NCI-H460 (cell line): ENCODE measurements around the gene ADD3. TPM values are rescaled to one million over a fixed set of nuclear protein-coding genes. Genes with fewer than 3 reads are reported as not detected.
"Not testable (repeated sequence)": the region's sequence is repeated elsewhere in the genome, so short reads cannot be mapped to it uniquely, and the experiment has no call there.

Experiments
- DNase-seq: peaks from one replicate; pipeline ENCODE4 v3.0.0-alpha.2; 2016; ENCODE audit warnings: low read depth; ENCODE audit errors: extremely low read depth
- total RNA-seq: library from RNA; depleted of rRNA; stranded (reverse); fragments of >200 nt; shearing (Covaris generic); gene quantifications from 2 replicates; pipeline ENCODE4 v1.2.3, GENCODE V29; 2014

The ADD3 gene
- total RNA-seq, 1 experiment from 2014 or later = 68.3 TPM

GRCh38 chr10:110029450-110029849, 21.7 kb downstream of the ADD3 start:
- DNase-seq = no peak

GRCh38 chr10:110032801-110033700, 25.3 kb downstream of the ADD3 start:
- DNase-seq = no peak

- no peak for DNase-seq
Observed at GRCh38 chr10:110033701-110034235, 26.0 kb downstream of the ADD3 start.

- DNase-seq = no peak
Observed at GRCh38 chr10:110034596-110034995, 26.8 kb downstream of the ADD3 start.

GRCh38 chr10:110035070-110035921, 27.5 kb downstream of the ADD3 start:
- no peak for DNase-seq

GRCh38 chr10:110036640-110037039, 28.9 kb downstream of the ADD3 start:
- no peak for DNase-seq

- no peak for DNase-seq
Observed at GRCh38 chr10:110039254-110039653, 31.5 kb downstream of the ADD3 start.

GRCh38 chr10:110040108-110040507, 32.3 kb downstream of the ADD3 start:
- no peak for DNase-seq

- DNase-seq = no peak
Observed at GRCh38 chr10:110040767-110041478, 33.1 kb downstream of the ADD3 start.

GRCh38 chr10:110041479-110041829, 33.7 kb downstream of the ADD3 start:
- no peak for DNase-seq

GRCh38 chr10:110042181-110042580, 34.4 kb downstream of the ADD3 start:
- DNase-seq = no peak

- no peak for DNase-seq
Observed at GRCh38 chr10:110042891-110043290, 35.1 kb downstream of the ADD3 start.

GRCh38 chr10:110044681-110045080, 36.9 kb downstream of the ADD3 start:
- no peak for DNase-seq

- no peak for DNase-seq
Observed at GRCh38 chr10:110045772-110046171, 38.0 kb downstream of the ADD3 start.

GRCh38 chr10:110048145-110048544, 40.4 kb downstream of the ADD3 start:
- DNase-seq = not testable (repeated sequence)

GRCh38 chr10:110048781-110049180, 41.0 kb downstream of the ADD3 start:
- no peak for DNase-seq

- not testable (repeated sequence) for DNase-seq
Observed at GRCh38 chr10:110049889-110050591, 42.3 kb downstream of the ADD3 start.

- no peak for DNase-seq
Observed at GRCh38 chr10:110051487-110051886, 43.7 kb downstream of the ADD3 start.

GRCh38 chr10:110052916-110053315, 45.1 kb downstream of the ADD3 start:
- DNase-seq = no peak

GRCh38 chr10:110056822-110057221, 49.0 kb downstream of the ADD3 start:
- no peak for DNase-seq
